ENCODE measurements around the gene SHC1.

SHC1 gene

DNA sequence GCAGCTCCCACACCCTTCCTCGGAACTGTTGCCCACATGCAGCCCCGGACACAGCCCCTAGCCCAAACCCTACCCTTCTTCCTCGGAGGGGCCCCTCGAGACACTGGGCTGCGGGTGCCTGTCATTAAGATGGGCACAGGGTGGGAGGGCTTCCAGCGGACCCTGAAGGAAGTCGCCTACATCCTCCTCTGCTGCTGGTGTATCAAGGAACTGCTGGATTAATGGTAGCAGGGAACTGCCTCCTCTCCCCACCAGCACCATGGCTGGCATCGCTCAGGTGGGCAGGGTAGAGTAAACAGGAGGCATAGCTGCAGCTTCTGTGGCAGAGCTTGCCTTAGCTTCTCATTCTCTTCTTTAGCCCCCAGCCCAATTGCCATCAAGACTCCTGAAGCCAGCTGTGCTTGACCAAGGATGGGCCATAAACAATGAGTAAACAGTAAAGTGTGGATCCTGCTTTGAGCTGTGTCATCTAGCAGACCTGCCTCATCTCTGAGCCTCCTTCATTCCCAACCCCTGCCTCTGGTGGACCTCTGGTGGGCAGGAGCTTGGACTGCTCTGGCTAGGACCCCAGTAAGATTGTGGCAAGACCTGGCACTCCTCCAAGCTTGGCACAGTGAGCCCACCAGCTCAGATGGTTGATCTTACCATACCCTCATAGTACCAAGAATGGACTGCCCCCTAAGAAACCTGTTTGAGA is 23.2 kb upstream of the SHC1 start, which contains the start of gene LENEP:
TSS of gene LENEP (plus strand) at position 15 of the 697 bp plus-strand sequence. CDS start at position 37, 22 bp downstream.
- WGBS: 100% methylated on average over 1 of the region's 8 CpGs
- no peak within 1 kb of the TSS for H3K4me2 ChIP-seq (ENCODE audit: low read length, poor library complexity, severe bottlenecking)

DNA sequence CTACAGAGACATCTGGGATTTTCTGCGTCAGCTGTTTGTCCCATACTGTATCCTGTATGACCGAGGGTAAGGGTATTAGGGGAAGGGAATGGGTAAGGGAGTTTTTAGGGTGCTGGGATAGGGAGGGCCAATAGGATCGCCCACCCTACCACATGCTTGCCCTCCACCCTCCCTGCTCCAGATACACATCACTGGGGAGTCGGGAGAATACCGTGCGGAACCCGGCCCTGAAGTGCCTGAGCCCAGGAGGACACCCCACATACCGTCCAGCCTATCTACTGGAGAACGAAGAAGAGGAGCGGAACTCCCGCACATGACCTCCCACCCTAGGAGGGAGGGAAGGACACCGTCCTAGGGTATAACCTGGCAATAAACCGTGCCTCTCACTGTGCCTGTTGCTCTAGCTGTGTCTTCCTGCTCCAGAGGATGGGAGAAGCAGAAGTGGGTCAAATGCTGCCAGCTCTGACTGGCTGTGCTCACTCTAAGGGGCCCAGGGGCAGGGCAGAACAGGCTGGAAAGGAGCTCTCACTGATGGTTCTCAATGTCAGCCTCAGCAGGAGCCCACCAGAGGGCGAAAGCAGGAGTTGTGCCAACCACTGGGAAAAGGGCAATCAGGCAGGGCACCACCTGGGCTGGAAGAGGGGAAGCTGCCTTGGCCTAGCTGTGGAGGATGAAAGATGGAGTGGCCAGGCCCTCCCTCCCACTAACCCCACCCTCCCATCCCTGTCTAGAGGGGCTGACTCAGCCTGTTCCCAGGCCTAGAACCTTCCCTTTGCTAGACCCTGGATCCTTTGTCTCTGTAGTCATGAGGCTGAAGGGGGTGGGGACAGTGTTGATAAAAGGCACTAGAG is 22.4 kb upstream of the SHC1 start:
- Histone ChIP-seq H4K91ac (ENCODE audit: low read length) (peak overlapping the region; percentile 57), H3K27ac (ENCODE audit: low read length, poor library complexity, severe bottlenecking) (no peak overlapping the region), H3K79me1 (replicated peaks; ENCODE audit: low read length, poor library complexity, severe bottlenecking) (peaks cover 25% of the 10 kb centered on the region), H2BK12ac (ENCODE audit: low read length in 2 of 2) (peak overlapping the region in 1 of 2 experiments; percentile 11), H3K4me3 (ENCODE audit: insufficient read depth in 1 of 2, low read depth in 1 of 2, low read length in 2 of 2) (no peak overlapping the region), H2AK5ac (ENCODE audit: low read length, severe bottlenecking) (no peak overlapping the region), H3K4ac (ENCODE audit: low read depth in 1 of 2, low read length in 2 of 2) (no peak overlapping the region), H3K9me3 (ENCODE audit: control insufficient read depth, low read length) (no peaks in the 10 kb centered on the region), H2BK5ac (ENCODE audit: low read depth, low read length, poor library complexity, severe bottlenecking) (no peak overlapping the region), H2BK15ac (ENCODE audit: low read depth, poor library complexity, severe bottlenecking) (no peak overlapping the region), H3K4me1 (ENCODE audit: control insufficient read depth, insufficient read depth, low read depth, low read length) (peaks cover 19% of the 10 kb centered on the region), H3K14ac (ENCODE audit: low read length in 2 of 2) (no peak overlapping the region), H4K8ac (ENCODE audit: low read length) (peak overlapping the region; percentile 66), H2BK120ac (ENCODE audit: low read depth, low read length) (no peak overlapping the region), H3K27me3 (ENCODE audit: control insufficient read depth in 1 of 2, insufficient read depth in 1 of 2, low read length in 2 of 2) (no peaks in the 10 kb centered on the region), H2AFZ (ENCODE audit: low read depth, low read length) (no peak overlapping the region), H3K23ac (ENCODE audit: low read length in 2 of 2) (no peak overlapping the region), H3K9ac (ENCODE audit: low read length) (no peak overlapping the region), H3K36me3 (ENCODE audit: control insufficient read depth in 1 of 2, insufficient read depth in 2 of 2, low read depth in 1 of 2, low read length in 2 of 2) (peaks cover 35 to 37% of the 10 kb centered on the region in 2 experiments), H3K4me2 (ENCODE audit: low read length, poor library complexity, severe bottlenecking) (no peak overlapping the region), H3K18ac (ENCODE audit: low read depth in 1 of 2, low read length in 2 of 2) (peak overlapping the region in 1 of 2 experiments; percentile 29)
- peak; percentile 50 for DNase-seq
- 95% methylated on average over 10 of the region's 14 CpGs for WGBS

More for the DNA sequence above, 23.2 kb upstream of the SHC1 start, which contains the start of gene LENEP:
- Histone ChIP-seq H3K79me1 (replicated peaks; ENCODE audit: low read length, poor library complexity, severe bottlenecking) (peaks cover 21% of the 10 kb centered on the region), H3K14ac (ENCODE audit: low read length in 2 of 2) (no peak within 1 kb of the TSS), H3K4ac (ENCODE audit: low read depth in 1 of 2, low read length in 2 of 2) (peak within 1 kb of the TSS; percentile 4 to 93), H4K91ac (ENCODE audit: low read length) (peak within 1 kb of the TSS; percentile 84), H3K9ac (ENCODE audit: low read length) (no peak within 1 kb of the TSS), H3K23ac (ENCODE audit: low read length in 2 of 2) (peak within 1 kb of the TSS in 1 of 2 experiments; percentile 23), H3K27me3 (ENCODE audit: control insufficient read depth in 1 of 2, insufficient read depth in 1 of 2, low read length in 2 of 2) (no peaks in the 10 kb centered on the region), H2BK120ac (ENCODE audit: low read depth, low read length) (peak within 1 kb of the TSS; percentile 74), H3K27ac (ENCODE audit: low read length, poor library complexity, severe bottlenecking) (no peak within 1 kb of the TSS), H2AK5ac (ENCODE audit: low read length, severe bottlenecking) (peak within 1 kb of the TSS; percentile 45), H3K9me3 (ENCODE audit: control insufficient read depth, low read length) (no peaks in the 10 kb centered on the region), H2BK5ac (ENCODE audit: low read depth, low read length, poor library complexity, severe bottlenecking) (no peak within 1 kb of the TSS), H2BK12ac (ENCODE audit: low read length in 2 of 2) (peak within 1 kb of the TSS; percentile 23 to 45), H2AFZ (ENCODE audit: low read depth, low read length) (no peak within 1 kb of the TSS), H3K4me3 (ENCODE audit: insufficient read depth in 1 of 2, low read depth in 1 of 2, low read length in 2 of 2) (no peak within 1 kb of the TSS), H3K18ac (ENCODE audit: low read depth in 1 of 2, low read length in 2 of 2) (peak within 1 kb of the TSS in 1 of 2 experiments; percentile 29), H2BK15ac (ENCODE audit: low read depth, poor library complexity, severe bottlenecking) (peak within 1 kb of the TSS; percentile 55), H3K4me1 (ENCODE audit: control insufficient read depth, insufficient read depth, low read depth, low read length) (peaks cover 21% of the 10 kb centered on the region), H4K8ac (ENCODE audit: low read length) (peak within 1 kb of the TSS; percentile 66), H3K36me3 (ENCODE audit: control insufficient read depth in 1 of 2, insufficient read depth in 2 of 2, low read depth in 1 of 2, low read length in 2 of 2) (peaks cover 27 to 30% of the 10 kb centered on the region in 2 experiments)
- DNase-seq: no peak

DNA sequence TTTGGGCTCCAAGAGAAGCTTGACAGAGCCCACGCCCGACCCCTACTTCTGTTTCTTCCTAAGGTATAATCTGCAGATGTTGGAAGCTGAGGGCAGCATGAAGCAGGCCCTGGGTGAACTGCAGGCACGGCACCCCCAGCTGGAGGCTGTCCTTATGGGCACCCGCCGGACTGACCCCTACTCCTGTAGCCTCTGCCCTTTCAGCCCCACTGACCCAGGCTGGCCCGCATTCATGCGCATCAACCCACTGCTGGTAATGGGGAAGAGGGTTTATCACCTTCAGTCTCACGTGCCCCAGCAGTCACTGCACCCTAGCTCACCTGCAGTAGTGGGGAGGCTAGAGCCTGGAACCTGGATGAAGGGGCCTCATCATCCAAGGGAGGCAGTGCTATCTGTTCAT is 19.7 kb upstream of the SHC1 start:
- H3K9me3 ChIP-seq (ENCODE audit: control insufficient read depth, low read length): no peaks in the 10 kb centered on the region
- H2BK120ac ChIP-seq (ENCODE audit: low read depth, low read length): no peak overlapping the region
- H2BK5ac ChIP-seq (ENCODE audit: low read depth, low read length, poor library complexity, severe bottlenecking): no peak overlapping the region
- H3K9ac ChIP-seq (ENCODE audit: low read length): no peak overlapping the region
- no peak overlapping the region for H2AK5ac ChIP-seq (ENCODE audit: low read length, severe bottlenecking)
- H3K14ac ChIP-seq (ENCODE audit: low read length in 2 of 2): no peak overlapping the region
- no peak overlapping the region for H3K4me2 ChIP-seq (ENCODE audit: low read length, poor library complexity, severe bottlenecking)
- peaks cover 22% of the 10 kb centered on the region for H3K4me1 ChIP-seq (ENCODE audit: control insufficient read depth, insufficient read depth, low read depth, low read length)
- no peaks in the 10 kb centered on the region for H3K27me3 ChIP-seq (ENCODE audit: control insufficient read depth in 1 of 2, insufficient read depth in 1 of 2, low read length in 2 of 2)
- no peak overlapping the region for H2BK15ac ChIP-seq (ENCODE audit: low read depth, poor library complexity, severe bottlenecking)
- H3K4me3 ChIP-seq (ENCODE audit: insufficient read depth in 1 of 2, low read depth in 1 of 2, low read length in 2 of 2): no peak overlapping the region
- no peak overlapping the region for H2BK12ac ChIP-seq (ENCODE audit: low read length in 2 of 2)
- no peak overlapping the region for H2AFZ ChIP-seq (ENCODE audit: low read depth, low read length)
- H3K18ac ChIP-seq (ENCODE audit: low read depth in 1 of 2, low read length in 2 of 2): no peak overlapping the region
- H3K27ac ChIP-seq (ENCODE audit: low read length, poor library complexity, severe bottlenecking): no peak overlapping the region
- H3K36me3 ChIP-seq (ENCODE audit: control insufficient read depth in 1 of 2, insufficient read depth in 2 of 2, low read depth in 1 of 2, low read length in 2 of 2): peaks cover 45 to 52% of the 10 kb centered on the region in 2 experiments
- H3K4ac ChIP-seq (ENCODE audit: low read depth in 1 of 2, low read length in 2 of 2): no peak overlapping the region
- 96% methylated on average over 8 of the region's 8 CpGs for WGBS
- peaks cover 31% of the 10 kb centered on the region for H3K79me1 ChIP-seq (replicated peaks; ENCODE audit: low read length, poor library complexity, severe bottlenecking)
- H4K8ac ChIP-seq (ENCODE audit: low read length): no peak overlapping the region
- H3K23ac ChIP-seq (ENCODE audit: low read length in 2 of 2): no peak overlapping the region
- H4K91ac ChIP-seq (ENCODE audit: low read length): peak overlapping the region; percentile 11
- no peak for DNase-seq

Measured in mesenchymal stem cell (in vitro differentiated cells and primary cell).